Measurements from ENCODE around the gene MLH3.

DNA sequence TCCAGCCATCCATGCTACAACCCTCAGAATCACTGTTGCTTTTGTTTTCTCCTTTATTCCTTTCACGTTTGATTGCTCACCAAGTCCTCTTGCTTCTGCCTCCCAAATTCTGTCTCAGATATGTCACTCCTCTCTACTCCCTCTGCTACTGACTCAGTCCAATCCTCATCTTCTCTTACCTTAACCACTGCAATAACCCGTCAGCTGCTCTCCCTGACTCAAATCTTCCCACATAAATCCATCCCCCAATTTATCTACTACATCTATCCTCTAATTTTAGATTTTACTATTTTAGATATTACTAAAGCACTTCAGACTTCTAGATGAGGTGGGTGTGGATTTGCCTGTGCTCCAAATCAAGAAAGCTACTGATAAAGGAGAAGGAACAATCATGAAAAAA is 25.4 kb downstream of the MLH3 start:
- TF ChIP-seq EZH2 (IDR thresholded peaks at IDR 0.05) (no peak), POLR2AphosphoS5 (IDR thresholded peaks at IDR 0.05; ENCODE audit: borderline replicate concordance, low read depth, low read length) (no peak)

Data from SK-N-MC (cell line).